HG03469 (cell line): Measurements from ENCODE around the gene MB21D2.

Source experiments
- ATAC-seq: cut with Tn5 transposase; IDR thresholded peaks from one replicate; pipeline ENCODE4 v1.9.1; 2021; ENCODE audit warnings: mild to moderate bottlenecking, moderate library complexity, moderate number of reproducible peaks; ENCODE audit not compliant: unreplicated experiment

Gene MB21D2

GRCh38 chr3:192835818-192836815, 81.5 kb downstream of the MB21D2 start:
- no peak for ATAC-seq

DNA sequence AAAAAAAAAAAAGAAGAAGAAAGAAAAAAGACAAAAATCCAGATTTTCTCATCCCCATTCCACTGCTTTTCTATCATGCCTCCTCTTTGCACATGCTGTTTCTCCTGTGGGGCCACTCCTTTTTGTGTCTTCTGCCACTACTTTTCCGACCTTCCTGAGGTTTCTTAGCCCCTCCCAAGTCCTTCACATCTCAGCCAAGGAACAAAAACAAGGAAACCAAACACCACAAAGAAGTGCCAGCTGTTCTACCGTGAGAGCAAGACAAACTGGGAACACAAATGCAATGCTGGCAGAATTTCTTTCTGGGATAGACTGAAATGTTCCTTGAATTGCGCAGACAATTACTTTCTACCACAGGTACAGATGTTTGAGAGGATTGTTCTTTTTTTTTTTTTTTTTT, 83.2 kb downstream of the MB21D2 start:
- no peak for ATAC-seq

DNA sequence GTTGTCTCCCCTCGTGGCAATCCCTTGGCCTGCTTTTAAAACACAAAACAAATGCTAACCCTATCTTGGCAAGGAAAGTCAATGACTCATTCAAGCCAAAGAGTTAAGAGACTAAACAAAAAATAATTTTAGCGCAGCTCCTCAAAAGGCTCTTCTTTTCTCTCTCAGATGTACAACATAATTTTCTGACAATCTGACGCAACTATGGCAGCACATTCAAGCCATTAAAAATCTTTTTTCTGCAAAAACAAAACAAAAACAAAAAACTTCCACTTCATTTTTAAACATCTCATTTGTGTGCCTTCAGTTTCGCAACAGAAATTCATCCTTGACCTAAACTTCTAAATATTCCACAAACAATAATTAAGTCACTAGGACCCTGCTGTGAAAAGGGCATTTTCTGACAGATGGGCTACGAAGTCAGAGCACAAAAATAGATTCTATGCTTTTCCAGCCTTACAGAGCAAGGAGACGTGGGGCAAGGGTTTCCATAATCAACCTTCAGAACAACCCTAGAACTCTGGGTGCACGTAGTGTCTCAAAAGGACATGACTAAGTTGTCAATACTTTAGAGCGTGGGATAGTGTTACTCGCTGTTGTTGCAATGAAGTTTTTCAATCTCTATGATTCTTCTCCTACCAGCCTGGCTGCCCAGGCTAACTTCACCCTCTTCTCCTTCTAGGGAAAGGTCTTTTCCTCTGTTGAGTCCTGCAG, 84.3 kb downstream of the MB21D2 start:
- no peak for ATAC-seq

GRCh38 chr3:192831801-192832347, 85.8 kb downstream of the MB21D2 start:
- ATAC-seq = no peak

- no peak for ATAC-seq
Measured at GRCh38 chr3:192831111-192831644, 86.5 kb downstream of the MB21D2 start.

DNA sequence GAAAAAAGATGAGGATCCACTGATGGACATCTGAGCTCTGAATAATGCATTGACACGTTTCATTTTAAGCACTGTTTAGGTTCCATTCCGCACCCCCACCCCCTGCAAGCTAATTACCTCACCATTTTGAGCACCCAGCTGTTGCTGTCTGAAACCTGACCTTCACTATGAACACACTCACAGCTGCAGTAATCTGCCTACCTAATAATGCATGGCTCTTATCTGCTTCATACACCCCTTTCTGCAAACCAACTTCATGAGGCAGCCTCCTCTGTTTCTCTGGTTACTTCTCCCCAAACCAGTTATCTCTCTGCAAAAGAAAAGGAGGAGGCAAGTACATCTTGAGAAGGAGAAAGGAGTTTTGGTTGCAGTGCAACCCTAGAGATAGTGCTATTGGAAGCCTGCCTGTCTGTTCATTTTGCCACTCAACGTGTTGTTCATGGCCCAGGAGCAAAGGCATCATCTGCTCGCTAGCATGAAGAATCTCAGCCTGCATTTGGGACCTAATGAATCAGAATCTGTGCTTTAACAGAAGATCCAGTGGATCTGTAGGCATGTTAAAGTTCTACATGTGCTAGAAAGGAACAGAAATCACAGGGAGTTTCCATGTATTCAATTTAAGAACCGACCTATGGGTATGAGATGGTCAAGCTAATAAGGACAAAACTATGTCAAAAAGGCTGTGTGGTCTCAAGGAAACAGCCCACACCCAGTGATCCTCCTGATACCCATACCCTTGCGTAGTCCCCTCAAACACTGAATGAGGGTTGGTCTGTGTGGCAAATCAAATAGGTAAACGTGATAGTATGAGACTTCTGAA, 87.2 kb downstream of the MB21D2 start:
- peak; percentile 35 for ATAC-seq

GRCh38 chr3:192827863-192828594, 89.6 kb downstream of the MB21D2 start:
- ATAC-seq = no peak

- no peak for ATAC-seq
Measured at GRCh38 chr3:192827208-192827607, 90.4 kb downstream of the MB21D2 start.

DNA sequence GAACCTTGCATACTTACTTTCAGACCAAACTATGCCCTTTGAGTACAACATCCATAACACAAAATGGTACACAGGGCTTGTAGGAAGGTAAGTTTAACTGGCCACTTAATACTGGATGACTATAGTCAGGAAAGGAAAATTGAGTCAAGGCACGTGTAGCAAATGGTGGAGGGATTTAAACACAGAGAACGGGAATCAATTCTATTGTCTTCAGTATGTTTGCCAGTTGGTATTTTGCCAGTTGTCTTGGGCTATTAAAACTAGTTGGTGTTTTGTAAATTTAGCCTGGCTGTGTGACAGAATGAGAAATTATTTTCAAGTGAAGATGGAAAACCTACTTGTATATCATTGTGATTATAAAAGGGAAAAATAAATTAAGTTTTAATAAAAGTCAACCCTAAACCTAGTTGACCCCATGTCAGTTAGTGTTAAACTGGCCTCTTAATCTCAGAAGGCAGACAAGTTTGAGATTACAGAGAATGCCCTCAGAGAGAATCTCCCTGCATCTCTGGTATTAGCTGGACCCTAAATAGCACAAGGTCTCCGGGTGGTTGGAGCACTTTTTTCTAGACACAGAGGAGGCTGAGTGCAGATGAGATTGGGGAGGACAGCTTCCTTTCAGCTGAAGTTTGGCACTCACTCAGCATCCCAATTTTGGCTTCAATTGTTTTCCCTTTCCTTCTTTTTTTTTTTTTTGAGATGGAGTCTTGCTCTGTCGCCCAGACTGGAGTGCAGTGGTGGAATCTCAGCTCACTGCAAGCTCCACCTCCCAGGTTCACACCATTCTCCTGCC, 91.2 kb downstream of the MB21D2 start:
- ATAC-seq = no peak

GRCh38 chr3:192825657-192826200, 91.9 kb downstream of the MB21D2 start:
- ATAC-seq = peak; percentile 61

DNA sequence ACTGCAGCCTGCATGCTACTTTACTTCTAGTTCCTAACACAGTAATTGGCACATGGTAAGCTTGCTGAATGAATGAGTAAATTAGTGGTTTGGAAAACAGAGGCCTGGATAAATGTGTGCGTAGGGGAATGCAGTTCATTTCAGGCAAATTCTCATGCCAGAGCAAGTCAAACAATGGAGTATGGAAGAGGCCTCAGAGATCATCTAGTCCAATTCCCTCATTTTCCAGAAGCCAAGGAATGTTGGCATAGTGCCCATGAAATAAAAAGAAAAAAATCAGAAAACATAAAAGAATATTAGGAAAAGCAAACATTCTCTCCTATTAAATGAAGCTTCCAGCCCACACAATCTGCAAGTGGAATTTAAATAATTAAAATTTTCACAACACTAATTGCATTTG, 92.4 kb downstream of the MB21D2 start:
- no peak for ATAC-seq

DNA sequence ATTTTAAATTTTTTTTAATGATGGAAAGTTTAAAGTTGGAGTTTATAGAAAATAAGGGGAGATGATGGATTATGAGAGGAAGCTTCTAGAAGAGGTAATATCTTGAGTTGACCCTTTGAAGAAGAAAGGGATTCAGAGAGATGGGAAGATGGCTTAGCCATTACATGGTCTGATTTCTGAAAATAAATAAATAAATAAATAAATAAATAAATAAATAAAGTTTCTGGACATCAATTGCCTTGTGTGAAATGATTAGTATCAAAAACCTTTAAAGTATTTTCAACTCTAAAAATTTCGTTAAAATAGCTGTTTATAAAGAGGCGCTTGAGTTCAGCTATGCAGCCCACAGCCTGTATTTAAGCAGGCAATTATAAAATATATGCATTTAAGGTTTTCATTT, 93.3 kb downstream of the MB21D2 start:
- ATAC-seq = no peak

- no peak for ATAC-seq
Measured at GRCh38 chr3:192821161-192821560, 96.5 kb downstream of the MB21D2 start.

DNA sequence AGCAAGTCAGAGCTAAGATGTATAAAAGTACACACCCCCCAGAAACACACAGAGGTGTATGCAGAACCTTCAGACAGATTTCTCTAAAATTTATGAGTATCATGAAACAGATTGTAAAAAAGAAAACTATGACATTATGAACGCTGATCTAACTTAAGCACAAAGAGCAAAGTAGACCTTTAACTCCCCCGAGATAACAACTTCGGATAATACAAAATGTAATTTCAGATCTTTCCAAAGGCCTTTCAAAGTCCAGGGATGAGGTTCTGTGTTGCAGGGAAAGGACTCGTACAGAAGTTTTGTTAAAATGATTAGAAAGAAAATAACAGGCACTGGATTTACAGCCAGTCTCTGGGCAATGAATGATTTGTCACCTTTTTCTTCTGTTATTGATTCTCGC, 97.5 kb downstream of the MB21D2 start:
- no peak for ATAC-seq

- ATAC-seq = no peak
Measured at GRCh38 chr3:192819001-192819569, 98.6 kb downstream of the MB21D2 start.

DNA sequence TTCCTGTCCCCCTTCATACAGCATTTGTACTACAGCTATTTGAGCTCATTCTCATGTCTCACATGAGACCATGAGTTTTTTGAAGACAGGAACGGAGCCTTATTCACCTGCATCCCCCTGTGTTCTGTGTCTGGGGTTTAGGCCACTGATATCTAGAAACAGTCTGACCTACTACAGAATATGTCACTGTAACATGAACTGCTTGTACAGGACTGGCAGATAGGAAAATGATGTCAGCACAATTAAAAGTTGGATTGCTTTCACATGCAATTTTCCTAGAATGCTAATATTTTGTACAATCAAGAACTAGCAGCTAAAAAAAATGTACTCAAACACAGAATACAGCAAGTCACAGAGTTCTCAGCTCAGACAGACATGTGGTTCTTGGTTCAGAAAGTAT, 99.5 kb downstream of the MB21D2 start:
- no peak for ATAC-seq

- ATAC-seq = no peak
Measured at GRCh38 chr3:192817506-192817905, 100.2 kb downstream of the MB21D2 start.

DNA sequence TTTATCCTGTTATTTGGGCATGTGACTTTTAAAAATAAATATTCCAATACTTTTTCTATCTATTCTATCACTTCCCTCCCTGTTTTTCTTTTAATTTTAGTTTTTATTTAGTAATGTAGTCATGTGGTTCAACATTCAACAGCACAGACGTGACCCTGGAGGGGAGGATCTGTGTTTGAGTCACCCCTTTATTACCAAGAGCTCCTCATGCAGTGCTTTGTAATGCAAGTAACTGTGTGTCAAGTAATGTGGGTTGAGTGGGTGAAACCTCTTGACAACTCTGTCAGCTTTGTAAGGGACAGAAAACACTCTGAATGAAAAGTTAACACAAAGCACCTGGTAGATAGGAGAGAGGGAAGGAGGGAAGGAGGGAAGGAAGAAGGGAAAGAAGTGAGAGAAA, 100.6 kb downstream of the MB21D2 start:
- ATAC-seq = peak; percentile 65
